GM13977 (cell line): Measurements from ENCODE around the gene MICOS13.
"Not testable (repeated sequence)": the region's sequence is repeated elsewhere in the genome, so short reads cannot be mapped to it uniquely, and the experiment has no call there.

Experiments
- DNase-seq: peaks from one replicate; pipeline ENCODE4 v3.0.0; 2012; ENCODE audit warnings: low spot score
- CTCF ChIP-seq: IDR thresholded peaks from 2 replicates; pipeline ENCODE4 v1.5.1; 2012; ENCODE audit warnings: mild to moderate bottlenecking, control low read depth; ENCODE audit not compliant: insufficient read depth; ENCODE audit errors: extremely low read depth, missing control alignments
- in situ Hi-C: fragments of 300-500 bp; cut with MboI; formaldehyde crosslinking; loops from one replicate; pipeline ENCODE4 v1.12.0; 2022; ENCODE audit warnings: low sequenced_read_pairs, low pct_unique_long_range_greater_than_20kb, mixed read lengths, inconsistent platforms; ENCODE audit not compliant: unreplicated experiment

Gene MICOS13

GRCh38 chr19:5690955-5691821 lies 10.9 kb upstream of the MICOS13 start:
- in situ Hi-C loops: no loop called here
- no peak for DNase-seq
- TF ChIP-seq CTCF: no peak

- DNase-seq: peak; percentile 98
- TF ChIP-seq CTCF: peak; percentile 99
- in situ Hi-C loops: no loop called here
These were observed 10.0 kb upstream of the MICOS13 start, which contains the start of gene RPL36 for GRCh38 chr19:5690125-5690954. Gene RPL36, plus strand, starts transcription at chr19:5690295. Its CDS starts 213 bp downstream, at chr19:5690508.

GRCh38 chr19:5688262-5688881 lies 8.1 kb upstream of the MICOS13 start:
- in situ Hi-C loops: not testable (repeated sequence)

GRCh38 chr19:5687360-5688198 lies 7.3 kb upstream of the MICOS13 start:
- in situ Hi-C loops: no loop called here
- no peak for TF ChIP-seq CTCF
- no peak for DNase-seq

More at GRCh38 chr19:5688262-5688881, 8.1 kb upstream of the MICOS13 start:
- not testable (repeated sequence) for DNase-seq

GRCh38 chr19:5686647-5687359 lies 6.5 kb upstream of the MICOS13 start:
- peak; percentile 89 for TF ChIP-seq CTCF
- DNase-seq: peak; percentile 100
- in situ Hi-C loops: no loop called here

GRCh38 chr19:5686326-5686646 lies 6.0 kb upstream of the MICOS13 start:
- no peak for TF ChIP-seq CTCF
- in situ Hi-C loops: no loop called here
- DNase-seq: no peak
